ENCODE data around the gene CYTH1.

CYTH1 gene

DNA sequence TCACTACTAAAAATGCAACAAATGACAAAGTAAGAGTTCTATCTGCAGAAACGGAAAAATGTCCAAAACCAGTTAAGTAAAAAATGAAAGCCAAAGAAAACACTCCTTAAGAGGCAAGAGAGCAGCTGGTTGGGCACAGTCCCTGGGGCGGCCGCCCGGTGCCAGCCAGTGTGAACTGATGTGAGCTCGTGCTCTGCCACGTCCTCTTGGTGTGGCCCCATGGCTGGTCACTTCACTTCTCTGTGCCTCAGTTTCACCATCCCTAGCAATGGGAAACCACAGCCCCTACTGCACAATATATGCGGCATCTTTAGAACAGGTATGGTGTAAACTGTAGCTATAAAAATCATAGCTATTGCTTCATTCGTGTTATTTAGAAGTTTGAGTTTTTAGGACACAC, 37.3 kb upstream of the CYTH1 start:
- H3K4me3 ChIP-seq (ENCODE audit: low read length): no peak overlapping the region
- no peak for DNase-seq (ENCODE audit: low read depth)
- no peak for TF ChIP-seq CTCF (IDR thresholded peaks at IDR 0.05; ENCODE audit: insufficient read depth, low read depth, low read length, missing control alignments)

GRCh38 chr17:78818932-78819331, 36.9 kb upstream of the CYTH1 start:
- no peak for DNase-seq (ENCODE audit: low read depth)
- TF ChIP-seq CTCF (IDR thresholded peaks at IDR 0.05; ENCODE audit: insufficient read depth, low read depth, low read length, missing control alignments): no peak
- H3K4me3 ChIP-seq (ENCODE audit: low read length): no peak overlapping the region

DNA sequence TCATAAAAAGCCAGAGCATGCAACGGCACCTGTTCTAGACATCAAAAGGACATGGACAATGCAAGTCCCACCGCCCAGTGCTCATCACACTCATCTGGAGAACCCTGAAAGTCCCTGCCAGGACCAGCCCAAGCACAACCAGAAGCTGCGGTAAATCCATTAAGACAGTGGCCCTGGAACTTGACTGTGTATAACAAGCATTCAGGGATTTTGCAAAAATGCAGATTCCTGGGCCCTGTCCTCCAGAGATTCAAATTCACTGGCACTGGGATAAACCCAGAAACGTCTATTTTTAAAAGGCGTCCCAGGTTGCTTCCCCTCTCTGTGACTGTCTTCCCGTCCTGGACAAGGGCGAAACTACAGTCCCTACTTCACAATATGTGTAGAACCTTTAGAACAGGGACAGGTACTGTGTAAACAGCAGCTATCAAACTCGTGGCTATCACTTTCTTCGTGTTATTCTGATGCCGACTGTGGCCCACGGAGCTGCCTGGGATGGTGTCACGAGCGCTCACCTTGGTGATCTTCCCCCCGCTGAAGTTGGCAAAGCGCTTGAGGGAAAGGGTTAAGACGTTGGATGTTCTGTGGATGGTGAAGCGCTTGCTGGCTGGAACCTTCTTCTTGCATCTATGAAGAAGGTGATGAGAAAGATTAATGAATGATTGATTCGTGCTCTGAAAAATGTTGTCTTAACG, 36.2 kb upstream of the CYTH1 start:
- DNase-seq (ENCODE audit: low read depth): no peak

DNA sequence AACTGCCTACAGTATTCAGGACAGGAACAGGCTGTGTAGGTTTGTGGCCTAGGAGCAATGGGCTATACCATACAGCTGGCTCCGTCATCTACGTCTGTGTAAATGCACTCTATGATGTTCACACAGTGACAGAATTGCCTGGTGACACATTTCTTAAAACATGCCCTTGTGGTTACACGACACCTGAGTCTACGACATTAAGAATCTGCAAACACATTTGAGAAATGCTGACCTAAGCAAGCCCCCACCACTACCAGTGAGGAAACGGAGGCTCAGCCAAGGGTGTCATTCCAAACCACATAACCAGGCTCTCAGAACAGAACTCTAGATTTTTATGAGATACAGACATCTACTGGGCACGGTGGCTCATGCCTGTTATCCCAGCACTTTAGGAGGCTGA, 35.0 kb upstream of the CYTH1 start:
- DNase-seq (ENCODE audit: low read depth): no peak
- H3K4me3 ChIP-seq (ENCODE audit: low read length): no peak overlapping the region
- TF ChIP-seq CTCF (IDR thresholded peaks at IDR 0.05; ENCODE audit: insufficient read depth, low read depth, low read length, missing control alignments): no peak

More for the DNA sequence above, 36.2 kb upstream of the CYTH1 start:
- no peak overlapping the region for H3K4me3 ChIP-seq (ENCODE audit: low read length)
- no peak for TF ChIP-seq CTCF (IDR thresholded peaks at IDR 0.05; ENCODE audit: insufficient read depth, low read depth, low read length, missing control alignments)

DNA sequence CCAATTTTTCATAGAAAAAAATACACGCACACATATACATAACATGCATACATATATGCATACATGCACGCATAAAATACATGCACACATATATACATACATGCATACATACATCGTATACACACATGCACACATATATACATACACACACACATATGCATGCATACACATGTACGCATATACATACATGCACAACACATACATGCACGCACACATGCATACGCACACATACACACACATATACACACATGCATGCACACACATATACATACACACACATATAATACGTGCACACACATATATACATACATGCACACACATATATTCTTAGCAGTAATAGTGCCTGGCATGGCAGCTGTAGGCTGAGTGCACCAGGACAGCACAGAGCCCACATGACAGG, 33.6 kb upstream of the CYTH1 start:
- no peak for TF ChIP-seq CTCF (IDR thresholded peaks at IDR 0.05; ENCODE audit: insufficient read depth, low read depth, low read length, missing control alignments)
- no peak overlapping the region for H3K4me3 ChIP-seq (ENCODE audit: low read length)

GRCh38 chr17:78812855-78813254, 30.8 kb upstream of the CYTH1 start:
- H3K4me3 ChIP-seq (ENCODE audit: low read length): no peak overlapping the region
- no peak for TF ChIP-seq CTCF (IDR thresholded peaks at IDR 0.05; ENCODE audit: insufficient read depth, low read depth, low read length, missing control alignments)
- no peak for DNase-seq (ENCODE audit: low read depth)

More for the DNA sequence above, 33.6 kb upstream of the CYTH1 start:
- no peak for DNase-seq (ENCODE audit: low read depth)

DNA sequence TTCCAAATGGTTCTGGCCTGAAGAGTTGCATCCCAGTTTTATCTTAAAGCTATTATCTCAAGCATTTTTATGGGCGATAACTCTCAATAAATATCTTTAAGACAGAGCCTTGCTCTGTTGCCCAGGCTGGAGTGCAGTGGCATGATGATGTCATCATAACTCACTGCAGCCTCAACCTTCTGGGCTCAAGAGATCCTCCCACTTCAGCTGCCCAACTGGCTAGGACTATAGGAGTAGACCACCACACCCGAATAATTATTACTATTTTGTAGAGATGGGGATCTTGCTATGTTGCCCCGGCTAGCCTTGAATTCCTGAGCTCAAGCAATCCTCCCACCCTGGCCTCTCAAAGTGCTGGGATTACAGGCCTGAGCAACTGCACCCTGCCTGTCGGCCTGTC, 26.1 kb upstream of the CYTH1 start:
- H3K4me3 ChIP-seq (ENCODE audit: low read length): no peak overlapping the region
- peak; percentile 25 for DNase-seq (ENCODE audit: low read depth)
- TF ChIP-seq CTCF (IDR thresholded peaks at IDR 0.05; ENCODE audit: insufficient read depth, low read depth, low read length, missing control alignments): no peak

Data from epithelial cell of esophagus (primary cell).